HG03571 (cell line): Measurements from ENCODE around the gene MPZL3.
"Not testable (repeated sequence)": the region's sequence is repeated elsewhere in the genome, so short reads cannot be mapped to it uniquely, and the experiment has no call there.

Experiments
- ATAC-seq: cut with Tn5 transposase; IDR thresholded peaks from one replicate; pipeline ENCODE4 v1.9.1; 2021; ENCODE audit not compliant: unreplicated experiment

The MPZL3 gene

GRCh38 chr11:118190942-118191506 lies 61.1 kb downstream of the MPZL3 start:
- not testable (repeated sequence) for ATAC-seq

- no peak for ATAC-seq
Observed at GRCh38 chr11:118186346-118187107, 65.6 kb downstream of the MPZL3 start.

- ATAC-seq, result no peak
Observed at GRCh38 chr11:118184784-118185579, 67.2 kb downstream of the MPZL3 start.

- ATAC-seq, result not testable (repeated sequence)
Observed at GRCh38 chr11:118183691-118184090, 68.5 kb downstream of the MPZL3 start.

- no peak for ATAC-seq
Observed at GRCh38 chr11:118180300-118180703, 71.9 kb downstream of the MPZL3 start.

- ATAC-seq, result no peak
Observed at GRCh38 chr11:118176778-118177134, 75.4 kb downstream of the MPZL3 start.
